IMR-90 (cell line): ENCODE data around the gene BTC.
A peak's percentile ranks its signal among the peaks of the same experiment; 100 is the strongest.

ENCODE experiments used
- BHLHE40 ChIP-seq: fragments of 150-350 bp; IDR thresholded peaks from 2 replicates; pipeline ENCODE4 v1.6.1; 2016; ENCODE audit warnings: mild to moderate bottlenecking, low read depth, low read length
- MAFK ChIP-seq: IDR thresholded peaks from 2 replicates; pipeline ENCODE4 v1.6.1; 2012; ENCODE audit warnings: low read depth, low read length, improper control_type of control experiment
- MAZ ChIP-seq: IDR thresholded peaks from 2 replicates; pipeline ENCODE4 v1.6.1; 2012; ENCODE audit warnings: low read depth, mild to moderate bottlenecking, low read length, improper control_type of control experiment, moderate library complexity, borderline replicate concordance
- POLR2A ChIP-seq: IDR thresholded peaks from 2 replicates; pipeline ENCODE4 v1.6.1; 2012; ENCODE audit warnings: mild to moderate bottlenecking, low read depth, low read length
- RAD21 ChIP-seq: IDR thresholded peaks from 2 replicates; pipeline ENCODE4 v1.6.1; 2012; ENCODE audit warnings: low read length, improper control_type of control experiment
- RCOR1 ChIP-seq: IDR thresholded peaks from 2 replicates; pipeline ENCODE4 v1.6.1; 2012; ENCODE audit warnings: mild to moderate bottlenecking, low read length, improper control_type of control experiment; ENCODE audit not compliant: insufficient replicate concordance
- TF ChIP-seq, protein P1 (sequence below): conservative IDR thresholded peaks from 2 replicates; pipeline ENCODE4 v1.5.1; 2012; ENCODE audit warnings: mild to moderate bottlenecking, low read depth, low read length, improper control_type of control experiment

DNA sequence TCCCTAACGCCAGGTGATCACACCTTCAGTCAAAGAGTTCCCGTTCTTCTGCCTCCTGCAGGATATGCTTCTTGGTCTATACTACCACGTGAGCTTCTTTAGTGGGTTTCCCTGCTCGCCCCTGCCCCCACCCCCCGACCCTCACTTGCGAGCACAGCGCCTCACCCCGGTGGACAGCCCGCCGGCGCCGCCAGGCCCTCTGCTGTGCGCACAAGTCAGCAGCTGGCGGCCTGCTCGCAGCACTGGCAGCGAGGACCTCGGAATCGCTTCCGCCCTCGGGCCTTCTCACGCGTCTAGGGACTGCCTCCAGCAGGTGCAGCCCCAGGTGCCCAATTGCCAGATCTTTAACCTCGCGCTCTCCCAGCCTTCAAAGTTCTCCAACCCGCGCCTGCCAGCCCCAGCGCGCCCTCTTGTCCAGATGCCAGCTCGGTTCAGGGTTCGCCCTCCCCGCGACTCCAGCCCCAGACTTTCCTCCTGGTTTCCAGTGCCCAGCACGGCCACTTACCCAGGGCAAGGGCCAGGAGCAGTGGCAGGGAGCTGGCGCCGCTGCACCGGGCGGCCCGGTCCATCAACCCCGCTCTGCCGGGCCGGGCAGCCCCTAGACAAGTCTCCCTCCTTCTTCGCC is 454 bp downstream of the BTC start:
- TF ChIP-seq, protein P1, sequence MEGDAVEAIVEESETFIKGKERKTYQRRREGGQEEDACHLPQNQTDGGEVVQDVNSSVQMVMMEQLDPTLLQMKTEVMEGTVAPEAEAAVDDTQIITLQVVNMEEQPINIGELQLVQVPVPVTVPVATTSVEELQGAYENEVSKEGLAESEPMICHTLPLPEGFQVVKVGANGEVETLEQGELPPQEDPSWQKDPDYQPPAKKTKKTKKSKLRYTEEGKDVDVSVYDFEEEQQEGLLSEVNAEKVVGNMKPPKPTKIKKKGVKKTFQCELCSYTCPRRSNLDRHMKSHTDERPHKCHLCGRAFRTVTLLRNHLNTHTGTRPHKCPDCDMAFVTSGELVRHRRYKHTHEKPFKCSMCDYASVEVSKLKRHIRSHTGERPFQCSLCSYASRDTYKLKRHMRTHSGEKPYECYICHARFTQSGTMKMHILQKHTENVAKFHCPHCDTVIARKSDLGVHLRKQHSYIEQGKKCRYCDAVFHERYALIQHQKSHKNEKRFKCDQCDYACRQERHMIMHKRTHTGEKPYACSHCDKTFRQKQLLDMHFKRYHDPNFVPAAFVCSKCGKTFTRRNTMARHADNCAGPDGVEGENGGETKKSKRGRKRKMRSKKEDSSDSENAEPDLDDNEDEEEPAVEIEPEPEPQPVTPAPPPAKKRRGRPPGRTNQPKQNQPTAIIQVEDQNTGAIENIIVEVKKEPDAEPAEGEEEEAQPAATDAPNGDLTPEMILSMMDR, result 0 out of 2 replicates have a peak, but pooled peaks have one; percentile 10
- TF ChIP-seq MAFK (no peak), POLR2A (no peak), RCOR1 (no peak), MAZ (no peak), BHLHE40 (no peak), RAD21 (no peak)
